Brain pericyte (primary cell): Measurements from ENCODE around the gene FGD5.

Source experiments
- DNase-seq: peaks from one replicate; pipeline ENCODE4 v3.0.0-alpha.2; 2012; ENCODE audit warnings: low read depth, low spot score

The FGD5 gene

DNA sequence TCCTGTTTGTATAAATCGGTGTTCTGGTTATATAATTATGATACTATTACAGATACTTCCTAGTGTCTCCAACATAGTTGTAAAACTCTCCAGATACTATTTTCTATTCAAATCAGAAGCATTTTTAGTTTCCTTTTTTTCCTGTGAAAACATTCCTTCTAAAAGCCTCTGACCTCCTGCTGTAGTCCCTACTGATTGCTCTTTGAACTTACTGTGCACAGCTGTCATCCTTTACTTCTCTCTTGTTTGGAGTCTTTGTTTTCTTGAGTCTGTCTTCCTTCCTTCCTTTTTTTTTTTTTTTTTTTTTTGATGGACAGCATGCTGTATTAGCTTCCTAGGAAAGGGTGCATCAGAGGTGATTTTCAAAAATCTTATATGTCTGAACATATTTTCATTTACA, 157.6 kb downstream of the FGD5 start:
- no peak for DNase-seq

DNA sequence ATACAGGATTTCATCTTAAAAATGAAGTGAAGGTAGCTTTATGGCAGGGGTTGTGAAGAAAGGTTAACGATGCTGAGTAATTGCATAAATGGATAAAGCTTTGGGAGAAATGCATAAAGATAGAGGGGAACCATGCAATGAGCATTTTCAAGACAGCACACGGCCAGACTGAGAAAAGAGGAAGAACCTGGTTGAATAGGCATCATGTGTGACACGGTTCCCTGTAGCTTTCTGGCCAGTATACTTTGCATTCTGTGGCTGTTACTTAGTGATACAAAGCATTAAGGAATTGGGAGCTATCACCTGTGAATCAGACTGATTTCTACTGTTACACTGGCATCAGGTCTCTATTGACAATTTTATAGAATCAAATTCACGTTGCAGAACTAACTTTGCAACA, 161.9 kb downstream of the FGD5 start:
- no peak for DNase-seq
